ENCODE data around the gene NAV2. TPM values are rescaled to one million over a fixed set of nuclear protein-coding genes. Genes with fewer than 3 reads are reported as not detected.
A peak's percentile ranks its signal among the peaks of the same experiment; 100 is the strongest.

NAV2 gene, protein sequence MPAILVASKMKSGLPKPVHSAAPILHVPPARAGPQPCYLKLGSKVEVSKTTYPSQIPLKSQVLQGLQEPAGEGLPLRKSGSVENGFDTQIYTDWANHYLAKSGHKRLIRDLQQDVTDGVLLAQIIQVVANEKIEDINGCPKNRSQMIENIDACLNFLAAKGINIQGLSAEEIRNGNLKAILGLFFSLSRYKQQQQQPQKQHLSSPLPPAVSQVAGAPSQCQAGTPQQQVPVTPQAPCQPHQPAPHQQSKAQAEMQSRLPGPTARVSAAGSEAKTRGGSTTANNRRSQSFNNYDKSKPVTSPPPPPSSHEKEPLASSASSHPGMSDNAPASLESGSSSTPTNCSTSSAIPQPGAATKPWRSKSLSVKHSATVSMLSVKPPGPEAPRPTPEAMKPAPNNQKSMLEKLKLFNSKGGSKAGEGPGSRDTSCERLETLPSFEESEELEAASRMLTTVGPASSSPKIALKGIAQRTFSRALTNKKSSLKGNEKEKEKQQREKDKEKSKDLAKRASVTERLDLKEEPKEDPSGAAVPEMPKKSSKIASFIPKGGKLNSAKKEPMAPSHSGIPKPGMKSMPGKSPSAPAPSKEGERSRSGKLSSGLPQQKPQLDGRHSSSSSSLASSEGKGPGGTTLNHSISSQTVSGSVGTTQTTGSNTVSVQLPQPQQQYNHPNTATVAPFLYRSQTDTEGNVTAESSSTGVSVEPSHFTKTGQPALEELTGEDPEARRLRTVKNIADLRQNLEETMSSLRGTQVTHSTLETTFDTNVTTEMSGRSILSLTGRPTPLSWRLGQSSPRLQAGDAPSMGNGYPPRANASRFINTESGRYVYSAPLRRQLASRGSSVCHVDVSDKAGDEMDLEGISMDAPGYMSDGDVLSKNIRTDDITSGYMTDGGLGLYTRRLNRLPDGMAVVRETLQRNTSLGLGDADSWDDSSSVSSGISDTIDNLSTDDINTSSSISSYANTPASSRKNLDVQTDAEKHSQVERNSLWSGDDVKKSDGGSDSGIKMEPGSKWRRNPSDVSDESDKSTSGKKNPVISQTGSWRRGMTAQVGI (N-terminal part only)
- 10 to 100 TPM in 3 of 4 donors, 1 to 10 TPM in 1; 9.1 to 34.7 (median 22.2) TPM for total RNA-seq

GRCh38 chr11:19712281-19713195, at the start of gene NAV2:
NAV2 (plus strand) TSS chr11:19712837; CDS start chr11:19713696, 859 bp downstream.
- TF ChIP-seq POLR2AphosphoS5 (IDR thresholded peaks at IDR 0.05), result peak in 2 of 3 donors; percentile 32 to 48
- peak in 1 of 2 donors; percentile 88 for TF ChIP-seq POLR2A (IDR thresholded peaks at IDR 0.05)
- no peak for TF ChIP-seq EP300 (IDR thresholded peaks at IDR 0.05)
- H3K4me1 ChIP-seq, result peaks cover 32% of the 10 kb centered on the region

GRCh38 chr11:19663206-19663605, 49.4 kb upstream of the NAV2 start:
- Histone ChIP-seq H3K4me1 (peaks cover 12% of the 10 kb centered on the region), H3K4me3 (no peak overlapping the region), H3K9me3 (no peaks in the 10 kb centered on the region), H3K36me3 (no peaks in the 10 kb centered on the region), H3K27ac (no peak overlapping the region), H3K27me3 (no peaks in the 10 kb centered on the region)
- 58% methylated on average over 1 of the region's 1 CpG for WGBS
- TF ChIP-seq EP300 (IDR thresholded peaks at IDR 0.05), result no peak
- TF ChIP-seq CTCF (IDR thresholded peaks at IDR 0.05), result no peak
- no peak for TF ChIP-seq POLR2AphosphoS5 (IDR thresholded peaks at IDR 0.05)
- no peak for TF ChIP-seq POLR2A (IDR thresholded peaks at IDR 0.05)
- DNase-seq (ENCODE audit: low spot score in 2 of 2), result no peak

More at GRCh38 chr11:19712281-19713195, at the start of gene NAV2:
- DNase-seq (ENCODE audit: low spot score in 2 of 2), result peak; percentile 93 to 97
- Histone ChIP-seq H3K36me3 (no peaks in the 10 kb centered on the region), H3K27ac (peak within 1 kb of the TSS; percentile 83), H3K27me3 (peaks cover 17% of the 10 kb centered on the region), H3K4me3 (peak within 1 kb of the TSS; percentile 76), H3K9me3 (no peaks in the 10 kb centered on the region)
- WGBS, result 0% methylated on average over 20 of the region's 91 CpGs

- TF ChIP-seq POLR2A (IDR thresholded peaks at IDR 0.05), result no peak
- TF ChIP-seq EP300 (IDR thresholded peaks at IDR 0.05), result no peak
- no peak for TF ChIP-seq CTCF (IDR thresholded peaks at IDR 0.05)
- TF ChIP-seq POLR2AphosphoS5 (IDR thresholded peaks at IDR 0.05), result no peak
- peak in 1 of 2 donors; percentile 65 for DNase-seq (ENCODE audit: low spot score in 2 of 2)
- no peak overlapping the region for H3K4me3 ChIP-seq
- WGBS, result 47% methylated on average over 4 of the region's 4 CpGs
- peaks cover 15% of the 10 kb centered on the region for H3K4me1 ChIP-seq
- H3K9me3 ChIP-seq, result no peaks in the 10 kb centered on the region
- H3K27me3 ChIP-seq, result no peaks in the 10 kb centered on the region
- no peaks in the 10 kb centered on the region for H3K36me3 ChIP-seq
- no peak overlapping the region for H3K27ac ChIP-seq
Measured at GRCh38 chr11:19664886-19665548, 47.6 kb upstream of the NAV2 start.

GRCh38 chr11:19666951-19667350, 45.7 kb upstream of the NAV2 start:
- Histone ChIP-seq H3K36me3 (no peaks in the 10 kb centered on the region), H3K27me3 (no peaks in the 10 kb centered on the region), H3K4me1 (peaks cover 25% of the 10 kb centered on the region), H3K9me3 (no peaks in the 10 kb centered on the region), H3K27ac (no peak overlapping the region), H3K4me3 (no peak overlapping the region)
- no peak for TF ChIP-seq CTCF (IDR thresholded peaks at IDR 0.05)
- 89% methylated on average over 3 of the region's 3 CpGs for WGBS
- DNase-seq (ENCODE audit: low spot score in 2 of 2), result no peak
